Measurements from ENCODE around the gene TSHZ2.

Gene TSHZ2

DNA sequence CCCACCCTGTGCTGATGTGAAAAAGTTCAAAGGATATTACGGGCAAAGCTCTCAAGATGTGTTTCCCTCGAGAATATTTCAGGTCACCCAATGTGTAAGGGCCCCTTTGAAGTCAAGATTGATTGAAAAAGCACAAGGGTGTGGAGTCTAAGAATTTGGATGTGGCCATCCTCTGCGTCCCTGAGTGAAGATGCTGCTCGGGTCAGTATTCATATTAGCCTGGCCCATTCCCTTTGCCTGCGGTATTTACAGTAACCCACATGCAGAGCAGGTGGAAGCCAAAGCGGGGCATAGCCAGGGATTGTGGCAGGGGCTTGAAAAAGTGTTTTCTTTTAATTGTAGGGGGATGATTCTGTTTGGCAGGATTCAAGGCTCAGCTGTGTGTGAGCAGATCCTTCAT lies 211.0 kb downstream of the TSHZ2 start:
- no peaks in the 10 kb centered on the region for H3K4me1 ChIP-seq (ENCODE audit: insufficient read depth, low read length)
- no peaks in the 10 kb centered on the region for H3K27me3 ChIP-seq (ENCODE audit: control insufficient read depth in 1 of 2, insufficient read depth in 2 of 2, low read length in 2 of 2)
- H3K4me3 ChIP-seq (ENCODE audit: low read depth in 1 of 2, low read length in 2 of 2), result no peak overlapping the region
- no peaks in the 10 kb centered on the region for H3K9me3 ChIP-seq (ENCODE audit: low read length)
- no peak overlapping the region for H3K27ac ChIP-seq (ENCODE audit: low read depth, low read length)
- no peaks in the 10 kb centered on the region for H3K36me3 ChIP-seq (ENCODE audit: insufficient read depth, low read length)
- no peak overlapping the region for H3K9ac ChIP-seq (ENCODE audit: low read length)

DNA sequence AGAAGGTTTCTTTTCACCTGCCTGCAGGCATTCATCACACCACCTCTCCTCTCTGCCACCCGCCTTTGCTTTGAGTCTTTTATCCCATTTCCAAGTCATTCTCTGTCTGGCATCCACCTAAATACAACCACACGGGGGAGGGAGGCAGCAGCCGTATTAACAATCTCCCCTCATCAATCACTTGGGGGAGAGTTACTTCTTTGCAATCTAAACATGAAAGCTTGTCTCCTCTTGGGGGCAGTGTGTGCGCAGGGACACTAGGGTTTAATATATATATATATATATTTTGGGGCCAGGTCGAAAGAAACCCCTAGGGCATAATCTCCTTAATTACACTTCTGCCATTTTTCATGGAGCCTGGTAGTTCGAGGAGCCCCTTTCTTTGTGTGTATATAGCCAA lies 214.5 kb downstream of the TSHZ2 start:
- no peaks in the 10 kb centered on the region for H3K36me3 ChIP-seq (ENCODE audit: insufficient read depth, low read length)
- no peaks in the 10 kb centered on the region for H3K27me3 ChIP-seq (ENCODE audit: control insufficient read depth in 1 of 2, insufficient read depth in 2 of 2, low read length in 2 of 2)
- no peak overlapping the region for H3K9ac ChIP-seq (ENCODE audit: low read length)
- no peaks in the 10 kb centered on the region for H3K4me1 ChIP-seq (ENCODE audit: insufficient read depth, low read length)
- no peaks in the 10 kb centered on the region for H3K9me3 ChIP-seq (ENCODE audit: low read length)
- no peak overlapping the region for H3K4me3 ChIP-seq (ENCODE audit: low read depth in 1 of 2, low read length in 2 of 2)
- H3K27ac ChIP-seq (ENCODE audit: low read depth, low read length), result no peak overlapping the region

DNA sequence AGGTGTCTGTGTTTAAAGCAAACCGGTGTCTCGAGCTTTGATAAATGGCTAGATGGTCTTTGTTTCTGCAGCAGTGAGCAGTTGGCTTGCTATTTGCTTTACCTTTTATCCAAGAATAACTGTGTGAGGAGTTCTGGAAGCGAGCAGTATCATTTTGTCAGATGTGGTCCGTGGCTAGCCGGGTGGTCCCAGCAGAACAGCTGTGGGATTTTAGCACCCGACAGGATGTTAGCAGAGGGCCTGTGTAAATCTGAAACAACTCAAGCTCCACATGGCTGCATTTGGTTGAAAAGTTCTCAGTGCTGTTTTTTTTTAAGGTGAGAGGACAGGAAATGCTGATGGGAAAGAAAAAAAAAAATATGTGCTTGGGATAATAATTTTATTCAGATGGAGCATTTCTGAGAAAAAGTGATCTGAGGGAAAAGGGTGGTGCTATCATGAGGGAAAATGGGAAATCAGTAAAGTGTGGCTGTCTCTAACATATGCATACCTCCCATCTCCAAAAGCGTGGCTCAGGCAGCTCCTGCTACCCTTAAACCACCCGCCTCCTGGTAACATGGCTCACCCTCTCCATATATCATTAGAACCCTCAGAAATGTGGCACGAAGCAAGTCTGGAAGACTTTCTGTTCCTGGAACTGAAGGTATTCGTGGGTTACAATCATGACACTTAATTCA lies 215.4 kb downstream of the TSHZ2 start:
- H3K9ac ChIP-seq (ENCODE audit: low read length), result no peak overlapping the region
- H3K4me3 ChIP-seq (ENCODE audit: low read depth in 1 of 2, low read length in 2 of 2), result no peak overlapping the region
- H3K27ac ChIP-seq (ENCODE audit: low read depth, low read length), result no peak overlapping the region

DNA sequence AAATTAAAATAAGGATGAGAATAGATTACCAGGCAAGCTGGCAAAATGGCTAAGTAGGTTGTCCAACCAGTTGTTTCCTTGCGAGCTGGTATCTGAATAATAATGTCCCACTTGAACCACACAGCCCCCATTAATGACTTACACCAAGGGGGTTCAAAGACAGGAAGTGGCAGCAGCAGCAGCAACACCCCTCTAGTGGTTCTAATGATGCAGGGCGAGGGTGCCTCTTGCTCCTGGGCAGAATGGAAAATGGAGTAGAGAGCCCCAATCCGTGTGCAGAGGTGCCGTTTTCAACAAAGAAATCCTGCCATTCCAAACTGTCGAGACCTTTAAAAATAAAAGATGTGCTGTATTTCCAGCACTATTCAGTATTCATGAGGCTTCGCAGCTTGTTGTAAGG lies 218.1 kb downstream of the TSHZ2 start:
- Histone ChIP-seq H3K9me3 (ENCODE audit: low read length) (no peaks in the 10 kb centered on the region), H3K9ac (ENCODE audit: low read length) (no peak overlapping the region), H3K4me3 (ENCODE audit: low read depth in 1 of 2, low read length in 2 of 2) (no peak overlapping the region)

More for the DNA sequence above, 215.4 kb downstream of the TSHZ2 start:
- Histone ChIP-seq H3K27me3 (ENCODE audit: control insufficient read depth in 1 of 2, insufficient read depth in 2 of 2, low read length in 2 of 2) (no peaks in the 10 kb centered on the region), H3K36me3 (ENCODE audit: insufficient read depth, low read length) (no peaks in the 10 kb centered on the region), H3K4me1 (ENCODE audit: insufficient read depth, low read length) (no peaks in the 10 kb centered on the region), H3K9me3 (ENCODE audit: low read length) (no peaks in the 10 kb centered on the region)

DNA sequence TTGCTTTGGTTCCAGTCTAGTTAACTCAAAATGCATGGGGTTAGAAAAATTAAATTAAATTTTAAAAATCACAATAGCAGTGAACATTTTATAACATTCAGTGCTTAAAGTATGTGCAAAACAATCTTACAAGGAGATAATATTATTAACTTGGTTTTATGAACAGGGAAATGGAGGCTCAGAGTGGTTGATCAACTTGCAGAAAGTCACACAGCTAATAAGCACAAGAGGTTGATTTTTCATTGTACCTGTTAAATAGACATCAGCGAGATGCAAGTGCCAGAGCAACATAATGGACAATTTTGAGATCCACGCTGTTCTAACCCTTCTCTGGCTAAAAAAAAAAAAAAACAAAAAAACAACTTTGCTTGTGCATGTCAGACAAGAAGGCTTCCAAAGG lies 219.8 kb downstream of the TSHZ2 start:
- H3K36me3 ChIP-seq (ENCODE audit: insufficient read depth, low read length), result no peaks in the 10 kb centered on the region
- H3K9me3 ChIP-seq (ENCODE audit: low read length), result no peaks in the 10 kb centered on the region
- H3K27ac ChIP-seq (ENCODE audit: low read depth, low read length), result no peak overlapping the region
- peaks cover 7% of the 10 kb centered on the region for H3K4me1 ChIP-seq (ENCODE audit: insufficient read depth, low read length)
- no peak overlapping the region for H3K4me3 ChIP-seq (ENCODE audit: low read depth in 1 of 2, low read length in 2 of 2)
- H3K9ac ChIP-seq (ENCODE audit: low read length), result no peak overlapping the region
- no peaks in the 10 kb centered on the region for H3K27me3 ChIP-seq (ENCODE audit: control insufficient read depth in 1 of 2, insufficient read depth in 2 of 2, low read length in 2 of 2)

More for the DNA sequence above, 218.1 kb downstream of the TSHZ2 start:
- Histone ChIP-seq H3K36me3 (ENCODE audit: insufficient read depth, low read length) (no peaks in the 10 kb centered on the region), H3K4me1 (ENCODE audit: insufficient read depth, low read length) (no peaks in the 10 kb centered on the region), H3K27me3 (ENCODE audit: control insufficient read depth in 1 of 2, insufficient read depth in 2 of 2, low read length in 2 of 2) (no peaks in the 10 kb centered on the region), H3K27ac (ENCODE audit: low read depth, low read length) (no peak overlapping the region)

DNA sequence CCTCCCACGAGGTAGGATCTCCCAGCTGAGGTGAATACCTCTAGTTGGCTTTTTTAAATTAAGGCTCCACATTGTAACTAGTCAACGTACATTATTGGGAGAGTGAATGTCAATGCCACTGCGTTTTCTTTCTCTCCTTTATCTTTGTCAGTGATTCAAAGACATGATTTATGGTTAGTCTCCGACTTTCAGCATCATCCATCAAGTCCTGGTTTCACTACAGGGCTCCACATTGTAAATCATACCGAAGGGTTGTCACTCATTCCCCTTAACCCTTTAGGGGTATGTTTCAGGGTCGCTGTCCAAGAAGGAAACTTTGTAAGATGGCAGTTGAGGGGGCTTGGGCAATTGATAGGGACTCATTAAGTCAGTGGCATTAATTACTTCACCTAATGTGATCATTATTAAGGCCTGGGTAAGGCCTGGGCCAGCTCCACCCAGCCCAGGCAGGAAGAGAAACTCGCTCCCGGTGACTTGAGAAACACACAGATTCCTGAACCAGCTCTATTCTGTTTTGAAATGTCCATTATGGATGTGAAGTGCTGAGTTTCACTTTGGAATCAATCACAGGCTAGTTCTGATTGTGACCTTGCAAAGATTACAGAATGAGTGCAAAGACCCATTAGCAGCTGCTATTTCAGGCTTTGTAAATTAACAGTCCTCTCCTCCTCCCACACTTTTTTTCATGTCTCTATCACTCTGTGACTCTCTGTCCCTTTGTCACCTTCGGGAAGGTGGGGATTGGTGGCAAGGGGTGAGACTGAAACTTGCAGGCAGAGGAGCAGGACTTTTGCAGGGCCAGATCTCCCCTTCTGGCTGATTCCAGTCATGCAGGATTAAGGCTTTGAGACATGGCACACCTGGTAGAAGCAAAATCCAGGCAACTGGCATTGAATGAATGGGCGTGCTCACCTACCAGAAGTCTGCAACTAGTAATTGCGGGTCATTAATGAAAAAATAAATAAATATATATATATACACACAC lies 222.4 kb downstream of the TSHZ2 start:
- peaks cover 9% of the 10 kb centered on the region for H3K4me1 ChIP-seq (ENCODE audit: insufficient read depth, low read length)
- no peak overlapping the region for H3K4me3 ChIP-seq (ENCODE audit: low read depth in 1 of 2, low read length in 2 of 2)
- no peaks in the 10 kb centered on the region for H3K27me3 ChIP-seq (ENCODE audit: control insufficient read depth in 1 of 2, insufficient read depth in 2 of 2, low read length in 2 of 2)
- H3K9me3 ChIP-seq (ENCODE audit: low read length), result no peaks in the 10 kb centered on the region
- no peak overlapping the region for H3K9ac ChIP-seq (ENCODE audit: low read length)
- no peaks in the 10 kb centered on the region for H3K36me3 ChIP-seq (ENCODE audit: insufficient read depth, low read length)
- no peak overlapping the region for H3K27ac ChIP-seq (ENCODE audit: low read depth, low read length)

DNA sequence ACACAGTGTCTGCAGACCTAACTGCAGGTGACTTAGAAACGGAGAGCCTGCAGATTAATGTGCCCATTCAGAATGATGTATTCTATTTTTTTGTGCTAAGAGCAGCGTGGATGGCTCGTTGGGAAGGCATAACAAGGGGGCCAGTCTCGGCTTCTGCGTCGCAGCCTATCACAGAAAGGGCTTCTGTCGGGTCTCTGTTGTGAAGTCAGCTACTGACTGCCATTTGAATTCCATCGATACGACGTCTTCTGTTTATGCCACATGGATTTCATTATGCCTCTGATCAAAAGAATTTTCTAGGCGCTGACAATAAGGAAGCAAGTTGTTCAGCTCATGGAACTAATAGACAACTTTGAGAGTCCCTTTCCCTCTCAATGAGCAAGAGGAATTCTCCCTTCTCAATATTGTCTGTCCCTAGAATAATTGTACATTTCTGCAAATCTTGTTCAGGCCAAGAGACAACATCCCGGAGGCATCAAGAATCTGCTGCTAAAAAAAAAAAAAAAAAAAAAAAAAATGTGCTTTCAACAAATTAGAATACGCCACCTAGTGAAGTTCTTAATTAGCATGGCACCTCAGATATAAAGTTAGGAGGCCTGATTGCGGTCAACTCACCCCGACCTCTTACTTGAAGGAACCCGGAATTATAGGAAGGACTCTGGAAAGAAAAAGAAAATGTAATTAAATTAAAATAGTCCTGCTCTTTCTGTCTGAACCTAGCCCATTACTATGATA lies 223.9 kb downstream of the TSHZ2 start:
- H3K4me1 ChIP-seq (ENCODE audit: insufficient read depth, low read length), result peaks cover 9% of the 10 kb centered on the region
- no peak overlapping the region for H3K4me3 ChIP-seq (ENCODE audit: low read depth in 1 of 2, low read length in 2 of 2)
- no peak overlapping the region for H3K9ac ChIP-seq (ENCODE audit: low read length)
- no peak overlapping the region for H3K27ac ChIP-seq (ENCODE audit: low read depth, low read length)
- no peaks in the 10 kb centered on the region for H3K9me3 ChIP-seq (ENCODE audit: low read length)
- no peaks in the 10 kb centered on the region for H3K36me3 ChIP-seq (ENCODE audit: insufficient read depth, low read length)
- no peaks in the 10 kb centered on the region for H3K27me3 ChIP-seq (ENCODE audit: control insufficient read depth in 1 of 2, insufficient read depth in 2 of 2, low read length in 2 of 2)

DNA sequence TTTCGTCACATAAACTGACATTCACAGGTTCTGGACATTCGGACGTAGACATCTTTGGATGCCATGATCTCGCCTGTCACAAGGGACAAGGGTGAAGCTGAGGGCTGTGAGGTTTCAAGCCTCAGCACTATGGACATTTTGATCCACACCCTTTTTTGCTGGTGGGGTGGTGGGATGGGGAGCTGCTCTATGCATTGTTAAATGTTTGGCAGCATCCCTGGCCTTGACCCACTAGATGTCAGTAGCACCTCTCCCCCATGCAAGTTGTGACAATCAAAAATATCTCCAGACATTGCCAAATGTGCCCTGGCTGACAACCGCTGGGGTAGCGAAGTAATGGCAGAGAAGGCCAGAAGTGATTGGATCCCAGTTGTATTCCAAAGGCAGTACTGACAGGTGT lies 229.4 kb downstream of the TSHZ2 start:
- Histone ChIP-seq H3K27me3 (ENCODE audit: control insufficient read depth in 1 of 2, insufficient read depth in 2 of 2, low read length in 2 of 2) (no peaks in the 10 kb centered on the region), H3K4me1 (ENCODE audit: insufficient read depth, low read length) (peaks cover 6% of the 10 kb centered on the region), H3K36me3 (ENCODE audit: insufficient read depth, low read length) (no peaks in the 10 kb centered on the region), H3K27ac (ENCODE audit: low read depth, low read length) (no peak overlapping the region), H3K9me3 (ENCODE audit: low read length) (no peaks in the 10 kb centered on the region), H3K4me3 (ENCODE audit: low read depth in 1 of 2, low read length in 2 of 2) (no peak overlapping the region), H3K9ac (ENCODE audit: low read length) (no peak overlapping the region)

DNA sequence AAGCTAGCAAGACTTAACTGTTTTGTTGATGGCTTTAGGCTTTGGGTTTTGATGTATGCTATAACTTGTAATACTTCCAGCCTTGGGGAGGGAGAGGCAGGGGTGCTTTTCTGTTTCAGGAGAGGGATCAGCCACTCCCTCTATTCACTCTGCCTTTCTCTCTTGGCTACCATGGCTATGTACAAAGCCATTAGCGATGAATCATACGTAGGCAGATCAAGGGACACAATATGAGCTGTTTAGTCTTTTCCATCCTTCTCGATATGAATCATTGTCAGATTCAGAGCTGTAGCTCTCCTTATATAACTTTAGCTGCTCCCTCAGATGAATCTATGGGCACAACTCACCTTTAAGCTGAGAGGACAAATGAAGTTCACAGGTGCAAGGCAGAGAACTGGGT lies 230.6 kb downstream of the TSHZ2 start:
- H3K36me3 ChIP-seq (ENCODE audit: insufficient read depth, low read length), result no peaks in the 10 kb centered on the region
- H3K9me3 ChIP-seq (ENCODE audit: low read length), result no peaks in the 10 kb centered on the region
- no peak overlapping the region for H3K27ac ChIP-seq (ENCODE audit: low read depth, low read length)
- no peak overlapping the region for H3K9ac ChIP-seq (ENCODE audit: low read length)
- no peaks in the 10 kb centered on the region for H3K27me3 ChIP-seq (ENCODE audit: control insufficient read depth in 1 of 2, insufficient read depth in 2 of 2, low read length in 2 of 2)
- H3K4me1 ChIP-seq (ENCODE audit: insufficient read depth, low read length), result no peaks in the 10 kb centered on the region
- H3K4me3 ChIP-seq (ENCODE audit: low read depth in 1 of 2, low read length in 2 of 2), result no peak overlapping the region

DNA sequence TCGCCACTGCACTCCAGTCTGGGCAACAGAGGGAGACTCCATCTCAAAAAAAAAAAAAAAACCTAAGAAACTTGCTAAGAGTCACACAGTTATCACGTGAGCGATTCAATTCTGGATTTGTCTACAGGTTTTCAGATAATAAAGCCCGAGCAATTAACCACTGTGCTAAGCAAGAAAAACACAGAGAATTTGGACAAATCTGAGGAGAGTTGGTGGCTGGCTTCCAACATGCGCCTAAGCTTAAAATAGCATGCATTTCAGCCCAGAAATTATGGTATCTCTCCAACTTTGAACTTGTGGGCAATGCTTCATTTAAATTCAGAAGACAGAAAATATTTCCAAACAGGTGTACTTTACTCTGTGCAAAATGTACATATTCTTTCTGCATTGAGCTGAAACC lies 232.9 kb downstream of the TSHZ2 start:
- Histone ChIP-seq H3K36me3 (ENCODE audit: insufficient read depth, low read length) (no peaks in the 10 kb centered on the region), H3K9me3 (ENCODE audit: low read length) (no peaks in the 10 kb centered on the region), H3K9ac (ENCODE audit: low read length) (no peak overlapping the region), H3K27me3 (ENCODE audit: control insufficient read depth in 1 of 2, insufficient read depth in 2 of 2, low read length in 2 of 2) (no peaks in the 10 kb centered on the region), H3K4me1 (ENCODE audit: insufficient read depth, low read length) (no peaks in the 10 kb centered on the region), H3K4me3 (ENCODE audit: low read depth in 1 of 2, low read length in 2 of 2) (no peak overlapping the region), H3K27ac (ENCODE audit: low read depth, low read length) (no peak overlapping the region)

DNA sequence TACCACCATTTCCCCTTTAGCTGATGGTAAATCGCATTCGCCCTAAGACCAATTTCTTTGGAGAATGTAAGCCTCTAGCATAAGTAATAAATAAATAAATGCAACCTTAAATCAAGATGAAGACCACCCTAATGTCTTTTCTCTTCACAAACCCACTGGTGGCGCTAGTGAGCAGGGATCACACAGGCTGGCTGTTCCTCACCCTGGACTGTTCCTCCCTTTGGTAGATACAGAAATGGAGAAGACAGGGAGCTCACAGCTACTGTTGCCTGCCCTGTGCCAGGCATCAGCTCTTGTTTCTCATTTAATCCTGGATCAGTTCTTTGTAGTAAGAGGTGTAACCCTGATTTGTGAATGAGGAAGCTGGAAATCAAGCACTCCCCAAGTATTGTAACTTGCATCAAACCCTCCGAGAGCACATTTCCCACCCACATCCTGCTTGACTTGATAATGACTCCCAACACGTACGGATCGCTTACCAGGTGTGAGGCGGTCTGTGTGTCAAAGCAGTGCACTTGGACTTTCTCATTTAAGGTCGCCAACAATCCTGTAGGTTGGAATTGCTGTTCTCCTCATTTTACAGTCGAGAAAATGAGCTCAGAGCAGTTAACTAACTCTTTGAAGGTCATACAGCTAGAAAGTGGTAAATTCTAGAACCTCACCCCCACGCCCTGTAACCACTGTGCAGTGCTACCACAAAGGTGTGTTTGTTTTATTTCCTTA lies 236.1 kb downstream of the TSHZ2 start:
- H3K36me3 ChIP-seq (ENCODE audit: insufficient read depth, low read length), result no peaks in the 10 kb centered on the region
- H3K9ac ChIP-seq (ENCODE audit: low read length), result no peak overlapping the region
- no peak overlapping the region for H3K27ac ChIP-seq (ENCODE audit: low read depth, low read length)
- no peaks in the 10 kb centered on the region for H3K4me1 ChIP-seq (ENCODE audit: insufficient read depth, low read length)
- H3K27me3 ChIP-seq (ENCODE audit: control insufficient read depth in 1 of 2, insufficient read depth in 2 of 2, low read length in 2 of 2), result no peaks in the 10 kb centered on the region
- no peaks in the 10 kb centered on the region for H3K9me3 ChIP-seq (ENCODE audit: low read length)
- no peak overlapping the region for H3K4me3 ChIP-seq (ENCODE audit: low read depth in 1 of 2, low read length in 2 of 2)

All from muscle layer of colon (tissue), 2 donors.